ENCODE data around the gene AFM. TPM values are rescaled to one million over a fixed set of nuclear protein-coding genes. Genes with fewer than 3 reads are reported as not detected.
"Not testable (repeated sequence)": the region's sequence is repeated elsewhere in the genome, so short reads cannot be mapped to it uniquely, and the experiment has no call there.

AFM gene
- total and polyA plus RNA-seq, 4 donors = 0.09 TPM; not detected in 3

DNA sequence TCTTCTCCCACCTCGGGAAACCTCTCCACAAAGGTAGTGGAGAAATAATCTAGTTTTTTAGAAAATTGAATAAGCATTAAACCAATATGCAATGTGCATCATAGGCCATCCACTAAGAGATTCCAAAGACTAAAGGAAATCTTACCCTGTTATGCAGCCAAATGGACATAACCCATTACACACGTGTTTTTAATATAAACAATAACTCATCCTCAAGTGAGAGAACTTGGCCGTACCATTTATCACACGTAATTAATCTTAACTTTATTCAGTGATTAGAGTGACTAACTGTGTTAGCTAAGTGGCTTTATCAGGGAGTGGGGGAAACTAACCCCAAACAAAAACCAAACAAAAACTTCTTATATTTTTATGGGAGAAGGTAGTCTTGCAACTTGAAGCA lies 57.8 kb downstream of the AFM start:
- no peak overlapping the region for H3K27ac ChIP-seq (ENCODE audit: low read depth in 1 of 2, low read length in 1 of 2)
- no peaks in the 10 kb centered on the region for H3K27me3 ChIP-seq (ENCODE audit: control insufficient read depth in 3 of 3, insufficient read depth in 3 of 3, low read length in 2 of 3)
- no peak overlapping the region for H3K9ac ChIP-seq (ENCODE audit: insufficient read depth in 1 of 2, low read length in 2 of 2)
- DNase-seq (peak in 1 of 3 donors; percentile 21), ATAC-seq (ENCODE audit: insufficient read depth, low FRiP score) (no peak)
- no peaks in the 10 kb centered on the region for H3K9me3 ChIP-seq (ENCODE audit: control insufficient read depth in 4 of 4, insufficient read depth in 3 of 4, low read length in 3 of 4)
- no peaks in the 10 kb centered on the region for H3K36me3 ChIP-seq (ENCODE audit: control insufficient read depth in 4 of 4, insufficient read depth in 4 of 4, low read length in 4 of 4)
- H3K4me1 ChIP-seq (ENCODE audit: control insufficient read depth in 5 of 5, insufficient read depth in 5 of 5, low read length in 5 of 5) = no peaks in the 10 kb centered on the region
- H3K4me3 ChIP-seq = no peak overlapping the region
- TF ChIP-seq CTCF (IDR thresholded peaks at IDR 0.05; ENCODE audit: control extremely low read depth, extremely low read depth) = no peak
- WGBS, 2 donors = 60 to 77% methylated on average over 4 of the region's 4 CpGs

DNA sequence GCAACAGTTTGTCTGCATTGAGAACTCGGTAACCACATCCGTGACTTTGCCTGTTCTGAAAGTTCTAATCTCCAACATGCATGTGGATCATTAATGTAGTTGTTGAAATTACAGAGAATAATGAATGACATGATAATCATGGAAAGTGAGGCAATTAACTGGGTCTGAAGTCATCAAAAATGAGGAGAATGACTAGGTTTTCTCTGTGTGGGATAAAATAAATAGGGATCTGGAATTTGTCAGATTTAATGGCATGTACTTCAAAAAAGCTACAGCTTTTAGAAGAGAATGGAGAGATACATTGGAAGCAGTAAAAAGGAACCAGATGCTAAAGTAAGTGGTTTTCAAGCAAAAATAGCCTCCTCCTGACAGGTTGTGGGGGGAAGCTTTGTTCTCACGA lies 59.3 kb downstream of the AFM start:
- ATAC-seq (ENCODE audit: insufficient read depth, low FRiP score) = no peak
- H3K9ac ChIP-seq (ENCODE audit: insufficient read depth in 1 of 2, low read length in 2 of 2) = no peak overlapping the region
- no peaks in the 10 kb centered on the region for H3K9me3 ChIP-seq (ENCODE audit: control insufficient read depth in 4 of 4, insufficient read depth in 3 of 4, low read length in 3 of 4)
- TF ChIP-seq CTCF (IDR thresholded peaks at IDR 0.05; ENCODE audit: control extremely low read depth, extremely low read depth) = no peak
- no peak overlapping the region for H3K4me3 ChIP-seq
- no peaks in the 10 kb centered on the region for H3K27me3 ChIP-seq (ENCODE audit: control insufficient read depth in 3 of 3, insufficient read depth in 3 of 3, low read length in 2 of 3)
- H3K4me1 ChIP-seq (ENCODE audit: control insufficient read depth in 5 of 5, insufficient read depth in 5 of 5, low read length in 5 of 5) = no peaks in the 10 kb centered on the region
- DNase-seq = no peak
- H3K27ac ChIP-seq (ENCODE audit: low read depth in 1 of 2, low read length in 1 of 2) = no peak overlapping the region
- 81% methylated on average over 3 of the region's 3 CpGs for WGBS, 2 donors
- no peaks in the 10 kb centered on the region for H3K36me3 ChIP-seq (ENCODE audit: control insufficient read depth in 4 of 4, insufficient read depth in 4 of 4, low read length in 4 of 4)

- H3K4me3 ChIP-seq = no peak overlapping the region
- H3K36me3 ChIP-seq (ENCODE audit: control insufficient read depth in 4 of 4, insufficient read depth in 4 of 4, low read length in 4 of 4) = no peaks in the 10 kb centered on the region
- WGBS, 2 donors = 60 to 75% methylated on average over 3 of the region's 3 CpGs
- no peaks in the 10 kb centered on the region for H3K4me1 ChIP-seq (ENCODE audit: control insufficient read depth in 5 of 5, insufficient read depth in 5 of 5, low read length in 5 of 5)
- ATAC-seq (ENCODE audit: insufficient read depth, low FRiP score) (no peak), DNase-seq (no peak)
- no peak overlapping the region for H3K9ac ChIP-seq (ENCODE audit: insufficient read depth in 1 of 2, low read length in 2 of 2)
- no peaks in the 10 kb centered on the region for H3K9me3 ChIP-seq (ENCODE audit: control insufficient read depth in 4 of 4, insufficient read depth in 3 of 4, low read length in 3 of 4)
- H3K27ac ChIP-seq (ENCODE audit: low read depth in 1 of 2, low read length in 1 of 2) = no peak overlapping the region
- H3K27me3 ChIP-seq (ENCODE audit: control insufficient read depth in 3 of 3, insufficient read depth in 3 of 3, low read length in 2 of 3) = no peaks in the 10 kb centered on the region
- no peak for TF ChIP-seq CTCF (IDR thresholded peaks at IDR 0.05; ENCODE audit: control extremely low read depth, extremely low read depth)
Measured at GRCh38 chr4:73541251-73541650, 59.7 kb downstream of the AFM start.

- WGBS, 2 donors = 92 to 97% methylated on average over 2 of the region's 2 CpGs
- TF ChIP-seq CTCF (IDR thresholded peaks at IDR 0.05; ENCODE audit: control extremely low read depth, extremely low read depth) = no peak
- H3K9ac ChIP-seq (ENCODE audit: insufficient read depth in 1 of 2, low read length in 2 of 2) = no peak overlapping the region
- no peak overlapping the region for H3K27ac ChIP-seq (ENCODE audit: low read depth in 1 of 2, low read length in 1 of 2)
- no peak for ATAC-seq (ENCODE audit: insufficient read depth, low FRiP score)
- DNase-seq = no peak
- no peak overlapping the region for H3K4me3 ChIP-seq
- H3K36me3 ChIP-seq (ENCODE audit: control insufficient read depth in 4 of 4, insufficient read depth in 4 of 4, low read length in 4 of 4) = no peaks in the 10 kb centered on the region
- no peaks in the 10 kb centered on the region for H3K27me3 ChIP-seq (ENCODE audit: control insufficient read depth in 3 of 3, insufficient read depth in 3 of 3, low read length in 2 of 3)
- H3K4me1 ChIP-seq (ENCODE audit: control insufficient read depth in 5 of 5, insufficient read depth in 5 of 5, low read length in 5 of 5) = no peaks in the 10 kb centered on the region
- no peaks in the 10 kb centered on the region for H3K9me3 ChIP-seq (ENCODE audit: control insufficient read depth in 4 of 4, insufficient read depth in 3 of 4, low read length in 3 of 4)
Measured at GRCh38 chr4:73544620-73545019, 63.1 kb downstream of the AFM start.

DNA sequence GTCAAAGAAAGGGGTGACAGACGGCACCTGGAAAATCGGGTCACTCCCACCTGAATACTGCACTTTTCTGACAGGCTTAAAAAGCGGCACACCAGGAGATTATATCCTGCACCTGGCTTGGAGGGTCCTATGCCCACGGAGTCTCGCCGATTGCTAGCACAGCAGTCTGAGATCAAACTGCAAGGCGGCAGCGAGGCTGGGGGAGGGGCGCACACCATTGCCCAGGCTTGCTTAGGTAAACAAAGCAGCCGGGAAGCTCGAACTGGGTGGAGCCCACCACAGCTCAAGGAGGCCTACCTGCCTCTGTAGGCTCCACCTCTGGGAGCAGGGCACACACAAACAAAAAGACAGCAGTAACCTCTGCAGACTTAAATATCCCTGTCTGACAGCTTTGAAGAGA lies 69.3 kb downstream of the AFM start:
- H3K27ac ChIP-seq (ENCODE audit: low read depth in 1 of 2, low read length in 1 of 2); ATAC-seq (ENCODE audit: insufficient read depth, low FRiP score); H3K4me1 ChIP-seq (ENCODE audit: control insufficient read depth in 5 of 5, insufficient read depth in 5 of 5, low read length in 5 of 5); H3K9me3 ChIP-seq (ENCODE audit: control insufficient read depth in 4 of 4, insufficient read depth in 3 of 4, low read length in 3 of 4); DNase-seq; H3K27me3 ChIP-seq (ENCODE audit: control insufficient read depth in 3 of 3, insufficient read depth in 3 of 3, low read length in 2 of 3); H3K36me3 ChIP-seq (ENCODE audit: control insufficient read depth in 4 of 4, insufficient read depth in 4 of 4, low read length in 4 of 4); H3K4me3 ChIP-seq; H3K9ac ChIP-seq (ENCODE audit: insufficient read depth in 1 of 2, low read length in 2 of 2): not testable (repeated sequence)
- 91 to 93% methylated on average over 11 of the region's 11 CpGs for WGBS, 2 donors

All from lung (tissue), 12 donors.